GM18951 (cell line): ENCODE measurements around the gene ZDHHC13.

ENCODE experiments used
- POLR2A ChIP-seq: IDR thresholded peaks from 4 replicates; pipeline ENCODE4 v1.6.1; 2011; ENCODE audit warnings: mild to moderate bottlenecking; ENCODE audit not compliant: insufficient read length, insufficient read depth; ENCODE audit errors: extremely low read depth
- in situ Hi-C: fragments of 300-500 bp; cut with MboI; formaldehyde crosslinking; loops from one replicate; pipeline ENCODE4 v1.12.0; 2022; ENCODE audit warnings: low sequenced_read_pairs, mixed read lengths, inconsistent platforms; ENCODE audit not compliant: unreplicated experiment

ZDHHC13 gene

GRCh38 chr11:19084661-19085315 is 32.2 kb upstream of the ZDHHC13 start:
- no peak for TF ChIP-seq POLR2A
- in situ Hi-C loops, result loop anchor here (25.0 kb wide), 1 partner anchor 803 kb away; no protein-coding TSS in a partner anchor

GRCh38 chr11:19087658-19088057 is 29.3 kb upstream of the ZDHHC13 start:
- TF ChIP-seq POLR2A, result no peak
- in situ Hi-C loops, result loop anchor here (25.0 kb wide), 1 partner anchor 800 kb away; no protein-coding TSS in a partner anchor

GRCh38 chr11:19088791-19089190 is 28.2 kb upstream of the ZDHHC13 start:
- TF ChIP-seq POLR2A, result no peak
- in situ Hi-C loops, result loop anchor here (25.0 kb wide), 1 partner anchor 799 kb away; no protein-coding TSS in a partner anchor

GRCh38 chr11:19089421-19089820 is 27.5 kb upstream of the ZDHHC13 start:
- TF ChIP-seq POLR2A, result no peak
- in situ Hi-C loops, result loop anchor here (25.0 kb wide), 1 partner anchor 798 kb away; no protein-coding TSS in a partner anchor

- in situ Hi-C loops, result loop anchor here (25.0 kb wide), 1 partner anchor 796 kb away; no protein-coding TSS in a partner anchor
- TF ChIP-seq POLR2A, result no peak
Observed at GRCh38 chr11:19091366-19091765, 25.6 kb upstream of the ZDHHC13 start.

- TF ChIP-seq POLR2A, result no peak
- in situ Hi-C loops, result loop anchor here (25.0 kb wide), 1 partner anchor 795 kb away; no protein-coding TSS in a partner anchor
Observed at GRCh38 chr11:19092342-19092741, 24.6 kb upstream of the ZDHHC13 start.

GRCh38 chr11:19092850-19093249 is 24.1 kb upstream of the ZDHHC13 start:
- in situ Hi-C loops, result loop anchor here (25.0 kb wide), 1 partner anchor 794 kb away; no protein-coding TSS in a partner anchor
- no peak for TF ChIP-seq POLR2A

GRCh38 chr11:19093976-19094375 is 23.0 kb upstream of the ZDHHC13 start:
- no peak for TF ChIP-seq POLR2A
- in situ Hi-C loops, result loop anchor here (25.0 kb wide), 1 partner anchor 793 kb away; no protein-coding TSS in a partner anchor

GRCh38 chr11:19094859-19095258 is 22.1 kb upstream of the ZDHHC13 start:
- in situ Hi-C loops, result loop anchor here (25.0 kb wide), 1 partner anchor 792 kb away; no protein-coding TSS in a partner anchor
- no peak for TF ChIP-seq POLR2A

- TF ChIP-seq POLR2A, result no peak
- in situ Hi-C loops, result loop anchor here (25.0 kb wide), 1 partner anchor 788 kb away; no protein-coding TSS in a partner anchor
Observed at GRCh38 chr11:19099093-19099492, 17.9 kb upstream of the ZDHHC13 start.

GRCh38 chr11:19100885-19101284 is 16.1 kb upstream of the ZDHHC13 start:
- in situ Hi-C loops, result no loop called here
- TF ChIP-seq POLR2A, result no peak

- TF ChIP-seq POLR2A, result no peak
- in situ Hi-C loops, result no loop called here
Observed at GRCh38 chr11:19101796-19102520, 15.0 kb upstream of the ZDHHC13 start.

- no peak for TF ChIP-seq POLR2A
- in situ Hi-C loops, result no loop called here
Observed at GRCh38 chr11:19102521-19102900, 14.5 kb upstream of the ZDHHC13 start.

- TF ChIP-seq POLR2A, result no peak
- in situ Hi-C loops, result no loop called here
Observed at GRCh38 chr11:19105011-19105410, 12.0 kb upstream of the ZDHHC13 start.

GRCh38 chr11:19107125-19107524 is 9.8 kb upstream of the ZDHHC13 start:
- in situ Hi-C loops, result no loop called here
- TF ChIP-seq POLR2A, result no peak
